Sigmoid colon (tissue), 4 donors: ENCODE results near the gene ITGB2.

ENCODE experiments used
- EP300 ChIP-seq, 4 donors: sonication (generic); formaldehyde crosslinking; IDR thresholded peaks; one replicate each; pipeline ENCODE4 v1.6.1; 2017; ENCODE audit warnings: antibody characterized with exemption in 4 of 4
- POLR2A ChIP-seq, 2 donors: fragments of 450-650 bp; IDR thresholded peaks; one replicate each; pipeline ENCODE4 v1.6.1; 2016; ENCODE audit warnings: antibody characterized with exemption in 2 of 2, mild to moderate bottlenecking in 2 of 2, moderate library complexity in 2 of 2
- TF ChIP-seq, protein P1 (sequence below), 4 experiments: fragments of 450-650 bp in 3 of 4; fragments of 200-600 bp in 1 of 4; IDR thresholded peaks; one replicate each; pipeline ENCODE4 v1.5.1; 2016 to 2019; ENCODE audit warnings: antibody characterized with exemption in 4 of 4, mild to moderate bottlenecking in 3 of 4, moderate library complexity in 2 of 4

DNA sequence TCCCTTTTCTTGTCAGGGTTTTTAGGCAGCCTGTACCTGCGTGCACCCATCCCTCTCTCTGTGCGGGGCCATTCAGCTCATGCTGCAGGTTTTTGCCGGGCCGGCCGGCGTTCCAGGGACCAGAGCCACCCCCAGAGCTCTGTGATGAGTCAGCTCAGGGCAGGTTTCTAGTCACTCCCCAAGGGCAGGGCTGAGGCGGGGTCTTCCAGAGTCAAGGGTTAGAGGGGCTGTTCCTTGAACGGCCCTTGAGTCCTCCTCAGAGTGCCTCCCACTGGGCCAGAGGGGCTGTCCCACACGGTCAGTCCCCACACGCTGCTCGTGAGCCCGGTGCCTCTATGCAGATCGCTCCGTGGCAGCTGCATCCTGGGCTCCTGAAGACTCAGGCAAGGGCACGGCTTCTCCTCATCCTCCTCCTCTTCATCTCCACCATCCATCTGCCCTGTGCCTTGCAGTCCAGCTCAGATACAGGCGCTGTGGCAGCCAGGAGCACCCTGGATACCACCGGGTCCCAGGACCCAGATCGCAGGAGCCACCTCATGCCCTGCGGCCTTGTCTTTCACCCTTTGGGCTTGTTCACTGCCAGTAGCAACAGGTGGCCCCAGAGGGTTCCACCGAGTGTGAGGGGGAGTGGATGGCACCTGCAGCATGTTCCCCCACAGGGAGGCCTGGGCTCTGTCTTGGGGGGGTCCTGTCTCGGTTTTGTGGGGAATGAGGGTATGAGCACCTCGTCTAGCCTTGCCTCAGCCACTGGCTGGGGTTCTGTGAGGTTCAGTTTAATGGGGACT, 36.5 kb upstream of the ITGB2 start:
- TF ChIP-seq POLR2A (IDR thresholded peaks at IDR 0.05) (no peak), EP300 (IDR thresholded peaks at IDR 0.05) (no peak)
- TF ChIP-seq, protein P1, sequence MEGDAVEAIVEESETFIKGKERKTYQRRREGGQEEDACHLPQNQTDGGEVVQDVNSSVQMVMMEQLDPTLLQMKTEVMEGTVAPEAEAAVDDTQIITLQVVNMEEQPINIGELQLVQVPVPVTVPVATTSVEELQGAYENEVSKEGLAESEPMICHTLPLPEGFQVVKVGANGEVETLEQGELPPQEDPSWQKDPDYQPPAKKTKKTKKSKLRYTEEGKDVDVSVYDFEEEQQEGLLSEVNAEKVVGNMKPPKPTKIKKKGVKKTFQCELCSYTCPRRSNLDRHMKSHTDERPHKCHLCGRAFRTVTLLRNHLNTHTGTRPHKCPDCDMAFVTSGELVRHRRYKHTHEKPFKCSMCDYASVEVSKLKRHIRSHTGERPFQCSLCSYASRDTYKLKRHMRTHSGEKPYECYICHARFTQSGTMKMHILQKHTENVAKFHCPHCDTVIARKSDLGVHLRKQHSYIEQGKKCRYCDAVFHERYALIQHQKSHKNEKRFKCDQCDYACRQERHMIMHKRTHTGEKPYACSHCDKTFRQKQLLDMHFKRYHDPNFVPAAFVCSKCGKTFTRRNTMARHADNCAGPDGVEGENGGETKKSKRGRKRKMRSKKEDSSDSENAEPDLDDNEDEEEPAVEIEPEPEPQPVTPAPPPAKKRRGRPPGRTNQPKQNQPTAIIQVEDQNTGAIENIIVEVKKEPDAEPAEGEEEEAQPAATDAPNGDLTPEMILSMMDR (IDR thresholded peaks at IDR 0.05): no peak
